Left renal pelvis (tissue), 4 donors: Measurements from ENCODE around the gene DXO. TPM values are rescaled to one million over a fixed set of nuclear protein-coding genes. Genes with fewer than 3 reads are reported as not detected.
"Not testable (repeated sequence)": the region's sequence is repeated elsewhere in the genome, so short reads cannot be mapped to it uniquely, and the experiment has no call there.

Experiments
- DNase-seq, 4 donors: peaks; one replicate each; pipeline ENCODE4 v3.0.0-alpha.2; 2013; ENCODE audit warnings: low read depth in 4 of 4, low spot score in 3 of 4
- polyA plus RNA-seq, 4 donors: library from polyadenylated mRNA; unstranded; fragments of 120-200 nt; gene quantifications; one replicate each; pipeline ENCODE4 v1.2.1, GENCODE V29; 2013; ENCODE audit not compliant: insufficient read length in 4 of 4

DXO gene
- polyA plus RNA-seq, 4 donors, result 22.6 to 37.5 (median 30.1) TPM

DNA sequence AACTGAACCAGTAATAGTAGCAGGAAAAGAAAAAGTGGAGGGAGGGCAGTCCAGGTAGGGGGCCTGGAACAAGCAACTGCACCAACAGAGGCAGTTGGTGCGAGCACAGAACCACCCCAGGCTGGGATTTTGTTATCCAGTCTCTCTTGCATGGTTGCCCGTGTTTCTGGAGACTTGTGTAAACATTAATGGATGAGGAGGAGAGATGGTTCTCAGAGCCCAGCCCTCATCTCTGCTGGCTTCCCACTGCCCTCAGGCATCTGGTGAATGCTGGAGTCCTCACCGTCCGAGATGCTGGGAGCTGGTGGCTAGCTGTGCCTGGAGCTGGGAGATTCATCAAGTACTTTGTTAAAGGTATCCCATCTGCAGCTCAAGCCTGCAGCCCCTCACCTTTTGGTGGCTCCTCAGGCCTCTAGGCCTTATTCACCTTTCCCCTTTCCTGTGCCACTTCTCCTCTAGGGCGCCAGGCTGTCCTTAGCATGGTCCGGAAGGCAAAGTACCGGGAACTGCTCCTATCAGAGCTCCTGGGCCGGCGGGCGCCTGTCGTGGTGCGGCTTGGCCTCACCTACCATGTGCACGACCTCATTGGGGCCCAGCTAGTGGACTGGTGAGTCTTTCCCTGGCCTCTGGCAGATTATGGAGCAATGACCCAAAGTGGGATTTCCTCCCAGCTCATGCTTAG is 8.4 kb upstream of the DXO start:
- not testable (repeated sequence) for DNase-seq

- DNase-seq, result no peak
Measured at GRCh38 chr6:31979238-31979898, 7.4 kb upstream of the DXO start.

DNA sequence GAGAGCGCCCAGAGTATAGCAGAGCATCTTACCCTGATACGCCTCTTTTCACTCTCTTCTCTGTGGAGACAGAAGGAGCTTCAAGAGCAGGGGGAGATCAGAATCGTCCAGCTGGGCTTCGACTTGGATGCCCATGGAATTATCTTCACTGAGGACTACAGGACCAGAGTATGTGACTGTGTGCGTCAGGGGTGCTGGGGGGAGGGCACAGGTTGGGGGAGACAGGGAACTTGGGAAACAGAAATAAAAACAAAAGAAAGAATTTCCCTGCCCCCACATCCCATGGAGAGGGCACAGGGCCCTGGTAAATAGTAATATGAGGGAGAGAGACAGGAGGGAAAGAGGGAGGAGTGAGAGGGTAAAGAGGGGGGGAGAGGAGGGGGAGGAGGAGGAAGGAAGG is 6.9 kb upstream of the DXO start:
- no peak for DNase-seq

GRCh38 chr6:31977816-31978431 is 6.0 kb upstream of the DXO start:
- no peak for DNase-seq

GRCh38 chr6:31976065-31976464 is 4.1 kb upstream of the DXO start:
- not testable (repeated sequence) for DNase-seq

GRCh38 chr6:31972709-31973350 is 892 bp upstream of the DXO start:
- no peak for DNase-seq

- no peak for DNase-seq
Measured at GRCh38 chr6:31971279-31971992, 502 bp downstream of the DXO start.

- no peak for DNase-seq
Measured at GRCh38 chr6:31970604-31971271, 1.2 kb downstream of the DXO start.

DNA sequence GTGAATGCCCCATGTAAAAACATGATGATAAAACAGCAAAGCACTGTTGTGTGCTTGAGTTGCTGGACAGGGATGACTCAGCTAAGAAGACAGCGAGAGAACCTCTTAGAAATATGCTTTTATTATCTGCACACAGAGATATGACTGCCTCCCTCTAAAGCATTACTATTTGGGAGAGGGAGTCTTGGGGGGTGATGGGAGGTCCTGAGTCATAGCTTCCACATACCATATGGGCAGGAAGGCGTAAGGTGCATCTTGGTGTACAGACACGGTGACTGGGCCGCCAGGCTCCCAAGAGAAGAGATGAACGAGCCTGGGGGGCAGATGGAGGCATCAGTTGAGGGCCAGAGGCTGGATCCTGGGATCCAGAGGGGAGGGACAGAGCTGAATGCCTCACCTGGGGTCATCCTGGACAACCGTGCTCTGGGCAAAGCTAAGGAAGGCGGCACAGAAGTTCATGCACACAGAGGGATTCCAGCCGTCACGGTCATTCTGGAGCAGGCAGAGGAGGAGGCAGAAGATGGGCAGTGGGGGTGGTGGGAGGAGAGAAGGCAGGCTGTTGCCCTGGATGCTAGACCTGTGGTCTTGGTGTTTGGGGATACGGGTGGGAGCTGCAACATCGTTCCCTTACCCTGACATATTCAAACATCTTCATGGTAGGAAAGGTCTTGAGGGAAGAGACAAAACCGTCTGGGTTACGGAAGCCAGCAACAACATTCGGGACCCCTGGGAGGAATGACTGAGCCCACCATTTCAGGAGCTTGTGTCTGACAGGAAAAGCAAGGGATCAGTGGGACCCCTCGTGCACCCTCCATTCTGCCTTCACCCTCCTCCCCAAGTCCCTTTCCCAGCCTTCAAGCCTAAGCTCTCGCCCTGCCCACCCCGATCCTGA is 2.0 kb downstream of the DXO start:
- no peak for DNase-seq

GRCh38 chr6:31968791-31969711 is 2.9 kb downstream of the DXO start:
- DNase-seq, result no peak

GRCh38 chr6:31968326-31968725 is 3.6 kb downstream of the DXO start:
- DNase-seq, result no peak

DNA sequence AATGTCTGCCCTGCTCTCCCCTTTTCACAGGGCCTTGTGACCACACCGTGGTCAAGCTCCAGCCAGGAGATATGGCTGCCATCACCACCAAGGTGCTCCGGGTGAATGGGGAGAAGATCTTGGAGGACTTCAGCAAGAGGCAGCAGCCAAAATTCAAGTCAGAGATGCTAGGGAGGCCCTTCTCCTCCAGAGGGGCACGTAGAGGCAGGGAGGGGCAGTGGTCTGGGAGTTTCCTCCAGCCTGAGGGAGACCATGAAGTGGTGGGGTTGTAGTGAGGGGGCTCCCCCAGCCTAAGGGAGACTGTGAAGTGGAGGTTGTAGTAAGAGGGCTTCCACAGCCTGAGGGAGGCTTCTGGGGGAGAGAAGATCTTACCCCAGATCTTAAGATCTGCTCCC is 4.0 kb downstream of the DXO start:
- no peak for DNase-seq

DNA sequence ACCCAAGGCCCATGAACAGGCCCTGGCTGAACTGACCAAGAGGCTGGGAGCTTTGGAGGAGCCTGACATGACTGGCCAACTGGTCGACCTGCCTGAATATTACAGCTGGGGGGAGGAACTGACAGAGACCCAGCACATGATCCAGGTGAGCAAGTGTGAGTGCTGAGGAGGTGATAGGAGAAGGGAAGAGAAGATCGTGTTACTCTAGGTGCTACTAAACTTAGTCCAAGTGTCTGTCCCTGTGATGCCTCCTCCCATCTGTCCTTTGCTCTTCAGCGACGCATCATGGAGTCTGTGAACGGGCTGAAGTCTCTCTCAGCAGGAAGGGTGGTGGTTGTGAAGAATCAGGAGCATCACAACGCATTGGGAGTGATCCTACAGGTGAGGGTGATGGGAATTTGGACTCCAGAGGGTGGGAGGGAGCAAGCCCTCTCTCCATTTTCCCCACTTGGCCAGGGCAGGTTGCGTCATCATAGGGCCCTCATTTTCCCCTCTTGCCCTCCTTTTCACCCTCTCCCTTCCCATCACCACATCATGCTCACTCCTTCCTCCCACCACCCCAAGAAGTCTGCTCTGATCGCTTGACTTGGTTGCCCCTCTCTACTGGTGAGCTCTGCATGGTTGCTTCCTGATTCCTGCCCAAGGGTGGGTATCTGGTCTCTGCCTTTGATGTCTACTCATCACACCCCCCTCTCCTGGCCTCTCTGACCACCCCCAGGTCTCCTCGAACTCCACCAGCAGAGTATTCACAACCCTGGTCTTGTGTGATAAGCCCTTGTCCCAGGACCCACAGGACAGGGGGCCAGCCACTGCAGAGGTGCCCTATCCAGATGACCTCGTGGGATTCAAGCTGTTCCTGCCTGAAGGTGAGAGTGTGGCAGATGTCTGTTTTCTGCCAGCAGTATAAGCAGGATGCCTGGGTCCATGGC is 4.7 kb downstream of the DXO start:
- DNase-seq, result no peak

DNA sequence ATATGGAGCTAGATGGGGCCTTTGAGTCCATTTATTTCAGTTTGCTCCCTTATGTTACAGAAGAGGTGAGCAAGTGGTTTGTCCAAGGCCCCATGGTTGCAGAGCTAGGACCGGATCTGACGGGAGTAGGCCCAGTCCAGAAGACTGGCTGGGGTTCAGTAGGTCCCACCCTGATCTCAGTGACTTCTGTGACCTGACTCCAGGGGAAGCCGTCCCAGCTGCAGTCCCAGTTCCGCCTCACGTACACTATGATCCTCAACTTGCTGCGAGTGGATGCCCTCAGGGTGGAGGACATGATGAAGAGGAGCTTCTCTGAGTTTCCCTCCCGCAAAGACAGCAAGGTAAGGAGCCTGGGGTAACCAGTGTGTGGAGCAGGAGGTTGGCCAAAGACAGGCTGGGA is 5.4 kb downstream of the DXO start:
- DNase-seq, result no peak

- no peak for DNase-seq
Measured at GRCh38 chr6:31965700-31966099, 6.2 kb downstream of the DXO start.

DNA sequence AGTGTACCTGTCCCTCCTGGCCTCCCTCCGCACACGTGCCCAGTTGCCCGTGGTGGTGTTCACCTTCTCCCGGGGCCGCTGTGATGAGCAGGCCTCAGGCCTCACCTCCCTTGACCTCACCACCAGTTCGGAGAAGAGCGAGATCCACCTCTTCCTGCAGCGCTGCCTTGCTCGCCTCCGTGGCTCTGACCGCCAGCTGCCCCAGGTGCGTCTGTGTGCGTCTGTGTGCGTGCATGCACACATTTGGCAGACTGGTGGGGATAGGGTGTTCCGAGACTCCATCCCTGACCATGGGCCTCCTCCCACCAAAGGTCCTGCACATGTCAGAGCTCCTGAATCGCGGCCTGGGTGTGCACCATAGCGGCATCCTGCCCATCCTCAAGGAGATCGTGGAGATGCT is 8.0 kb downstream of the DXO start:
- no peak for DNase-seq

DNA sequence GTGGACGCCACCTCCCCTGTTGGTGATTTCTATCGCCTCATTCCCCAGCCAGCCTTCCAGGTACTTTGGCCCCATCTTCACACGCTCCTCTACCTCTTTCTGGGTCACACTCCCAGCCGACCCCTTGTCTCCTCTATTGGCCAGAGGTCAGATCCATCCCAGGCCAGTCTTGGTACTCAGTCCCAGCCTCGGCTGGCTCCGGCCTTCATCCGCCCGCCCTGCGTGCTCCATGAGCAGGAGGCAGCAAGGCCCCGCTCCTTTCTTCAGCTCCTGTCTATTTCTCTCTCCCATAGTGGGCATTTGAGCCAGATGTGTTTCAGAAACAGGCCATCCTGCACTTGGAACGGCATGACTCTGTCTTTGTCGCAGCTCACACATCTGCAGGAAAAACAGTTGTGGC is 10.3 kb downstream of the DXO start:
- no peak for DNase-seq
